OCI-LY3 (cell line): Measurements from ENCODE around the gene ZFAND3.

Experiments
- H2AFZ ChIP-seq: fragments of 200-600, 300-600 bp; shearing (Covaris generic); 2 replicates; pipeline ENCODE4 v1.6.0; 2014; ENCODE audit warnings: antibody characterized with exemption, low read depth, low read length
- H3K27ac ChIP-seq: fragments of 200-600, 300-600 bp; sonication (generic); 2 replicates; pipeline ENCODE4 v1.5.1; 2014; ENCODE audit warnings: mild to moderate bottlenecking, low read length, moderate library complexity, mixed read lengths
- H3K27me3 ChIP-seq: fragments of 200-600, 300-600 bp; sonication (generic); 2 replicates; pipeline ENCODE4 v1.6.1; 2014; ENCODE audit warnings: low read depth, low read length, mixed read lengths
- H3K36me3 ChIP-seq: fragments of 200-600, 300-600 bp; sonication (generic); replicated peaks from 2 replicates; pipeline ENCODE3; 2014; ENCODE audit warnings: low read depth, low read length, mixed read lengths
- H3K4me1 ChIP-seq: fragments of 300-600, 200-600 bp; sonication (generic); 2 replicates; pipeline ENCODE4 v1.6.1; 2014; ENCODE audit warnings: low read length, mixed read lengths
- H3K4me2 ChIP-seq: fragments of 200-600, 300-600 bp; sonication (generic); 2 replicates; pipeline ENCODE4 v1.6.1; 2014; ENCODE audit warnings: low read length, mixed read lengths
- H3K4me3 ChIP-seq: fragments of 300-600, 200-600 bp; sonication (generic); 2 replicates; pipeline ENCODE4 v1.5.1; 2014; ENCODE audit warnings: antibody characterized with exemption, mild to moderate bottlenecking, low read length, moderate library complexity
- H3K79me2 ChIP-seq: fragments of 300-600, 200-600 bp; shearing (Covaris generic); 2 replicates; pipeline ENCODE4 v1.6.1; 2014; ENCODE audit warnings: mild to moderate bottlenecking, low read length, mixed read lengths
- H3K9ac ChIP-seq: fragments of 300-600, 200-600 bp; shearing (Covaris generic); 2 replicates; pipeline ENCODE4 v1.6.0; 2014; ENCODE audit warnings: mild to moderate bottlenecking, low read length, moderate library complexity
- H3K9me3 ChIP-seq: fragments of 200-600, 300-600 bp; shearing (Covaris generic); 2 replicates; pipeline ENCODE4 v1.6.1; 2014; ENCODE audit warnings: low read length, mixed read lengths; ENCODE audit not compliant: insufficient read depth
- H4K20me1 ChIP-seq: fragments of 200-600, 300-600 bp; sonication (generic); 2 replicates; pipeline ENCODE4 v1.6.1; 2016; ENCODE audit warnings: low read length, mixed read lengths; ENCODE audit not compliant: insufficient read depth
- EZH2phosphoT487 ChIP-seq: fragments of 200-600 bp; shearing (Covaris generic); IDR thresholded peaks from 2 replicates; pipeline ENCODE4 v1.6.1; 2018; ENCODE audit warnings: antibody characterized with exemption, mixed run types, low read depth
- TF ChIP-seq, protein P1 (sequence below): fragments of 200-600, 300-600 bp; sonication (generic); IDR thresholded peaks from 2 replicates; pipeline ENCODE4 v1.5.1; 2014; ENCODE audit warnings: antibody characterized with exemption, low read length, low read depth

ZFAND3 gene

DNA sequence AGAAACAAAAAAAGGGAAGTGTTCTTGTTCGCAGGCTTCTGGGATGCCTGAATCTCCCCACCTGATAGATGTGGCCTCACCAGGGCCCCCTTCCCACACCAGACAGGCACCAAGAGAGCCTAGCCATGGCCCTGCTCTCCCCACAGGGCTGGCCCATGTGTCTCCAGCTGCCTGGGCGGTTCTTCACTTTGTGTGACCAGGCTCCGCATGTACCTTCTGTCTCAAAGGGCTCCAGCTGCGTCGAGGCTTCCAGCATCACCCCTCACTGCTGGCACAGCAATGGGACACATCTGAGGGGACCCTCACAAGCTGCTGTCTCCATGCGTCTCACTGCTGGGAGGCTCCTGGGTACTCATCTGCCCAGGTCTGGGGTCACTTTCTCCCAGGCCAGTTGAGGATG is 362.9 kb downstream of the ZFAND3 start:
- no peak overlapping the region for H3K9ac ChIP-seq
- no peaks in the 10 kb centered on the region for H3K27me3 ChIP-seq
- H2AFZ ChIP-seq = no peak overlapping the region
- no peaks in the 10 kb centered on the region for H3K36me3 ChIP-seq
- H3K27ac ChIP-seq = no peak overlapping the region
- H3K4me2 ChIP-seq = 0 out of 2 replicates have a peak overlapping the region, but pooled peaks have one; percentile 8
- no peak overlapping the region for H3K4me3 ChIP-seq
- H3K4me1 ChIP-seq = peaks cover 24% of the 10 kb centered on the region
- TF ChIP-seq, protein P1, sequence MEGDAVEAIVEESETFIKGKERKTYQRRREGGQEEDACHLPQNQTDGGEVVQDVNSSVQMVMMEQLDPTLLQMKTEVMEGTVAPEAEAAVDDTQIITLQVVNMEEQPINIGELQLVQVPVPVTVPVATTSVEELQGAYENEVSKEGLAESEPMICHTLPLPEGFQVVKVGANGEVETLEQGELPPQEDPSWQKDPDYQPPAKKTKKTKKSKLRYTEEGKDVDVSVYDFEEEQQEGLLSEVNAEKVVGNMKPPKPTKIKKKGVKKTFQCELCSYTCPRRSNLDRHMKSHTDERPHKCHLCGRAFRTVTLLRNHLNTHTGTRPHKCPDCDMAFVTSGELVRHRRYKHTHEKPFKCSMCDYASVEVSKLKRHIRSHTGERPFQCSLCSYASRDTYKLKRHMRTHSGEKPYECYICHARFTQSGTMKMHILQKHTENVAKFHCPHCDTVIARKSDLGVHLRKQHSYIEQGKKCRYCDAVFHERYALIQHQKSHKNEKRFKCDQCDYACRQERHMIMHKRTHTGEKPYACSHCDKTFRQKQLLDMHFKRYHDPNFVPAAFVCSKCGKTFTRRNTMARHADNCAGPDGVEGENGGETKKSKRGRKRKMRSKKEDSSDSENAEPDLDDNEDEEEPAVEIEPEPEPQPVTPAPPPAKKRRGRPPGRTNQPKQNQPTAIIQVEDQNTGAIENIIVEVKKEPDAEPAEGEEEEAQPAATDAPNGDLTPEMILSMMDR = no peak
- no peak for TF ChIP-seq EZH2phosphoT487
- no peaks in the 10 kb centered on the region for H3K79me2 ChIP-seq
- H3K9me3 ChIP-seq = no peaks in the 10 kb centered on the region
- H4K20me1 ChIP-seq = no peaks in the 10 kb centered on the region

DNA sequence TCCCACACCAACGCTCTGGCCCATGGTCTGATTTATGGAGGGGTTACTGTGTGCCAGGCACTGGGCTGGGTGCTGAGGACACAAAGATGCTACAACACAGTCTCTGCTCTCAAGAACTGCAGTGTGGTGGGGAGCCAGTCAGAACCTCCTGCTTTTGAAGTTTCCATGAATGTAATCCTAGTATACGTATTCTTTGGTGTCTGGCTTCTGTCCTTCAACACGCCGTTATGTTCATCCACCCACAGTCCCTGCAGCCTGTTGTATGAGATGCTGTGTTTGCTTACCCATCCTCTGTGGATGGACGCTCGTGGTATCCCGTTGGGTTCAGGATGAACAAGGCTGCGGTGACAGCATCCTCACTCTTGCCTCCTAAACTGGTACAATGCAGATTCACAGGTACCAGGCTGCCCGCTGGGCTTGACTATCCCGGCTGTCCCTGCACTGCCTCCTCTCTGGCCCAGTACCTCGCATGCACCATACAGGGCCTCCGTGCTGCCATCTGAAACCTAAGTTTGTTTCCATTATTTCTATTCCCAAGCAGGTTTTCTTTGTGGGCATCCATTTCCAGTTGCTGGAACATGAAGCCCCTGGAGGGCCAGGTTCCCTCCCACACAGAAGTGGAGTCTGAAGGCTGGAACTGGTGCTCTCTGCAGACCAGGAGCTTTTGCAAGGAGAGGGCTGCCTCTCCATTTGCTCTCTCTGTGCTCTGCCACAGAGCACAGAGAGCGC is 364.5 kb downstream of the ZFAND3 start:
- Histone ChIP-seq H3K79me2 (no peaks in the 10 kb centered on the region), H4K20me1 (no peaks in the 10 kb centered on the region), H3K9me3 (no peaks in the 10 kb centered on the region), H3K36me3 (no peaks in the 10 kb centered on the region), H3K9ac (no peak overlapping the region), H3K4me1 (peaks cover 24% of the 10 kb centered on the region), H3K4me2 (no peak overlapping the region), H3K27me3 (no peaks in the 10 kb centered on the region), H3K27ac (no peak overlapping the region), H2AFZ (no peak overlapping the region), H3K4me3 (no peak overlapping the region)
- TF ChIP-seq EZH2phosphoT487 = no peak
- TF ChIP-seq, protein P1 = no peak

DNA sequence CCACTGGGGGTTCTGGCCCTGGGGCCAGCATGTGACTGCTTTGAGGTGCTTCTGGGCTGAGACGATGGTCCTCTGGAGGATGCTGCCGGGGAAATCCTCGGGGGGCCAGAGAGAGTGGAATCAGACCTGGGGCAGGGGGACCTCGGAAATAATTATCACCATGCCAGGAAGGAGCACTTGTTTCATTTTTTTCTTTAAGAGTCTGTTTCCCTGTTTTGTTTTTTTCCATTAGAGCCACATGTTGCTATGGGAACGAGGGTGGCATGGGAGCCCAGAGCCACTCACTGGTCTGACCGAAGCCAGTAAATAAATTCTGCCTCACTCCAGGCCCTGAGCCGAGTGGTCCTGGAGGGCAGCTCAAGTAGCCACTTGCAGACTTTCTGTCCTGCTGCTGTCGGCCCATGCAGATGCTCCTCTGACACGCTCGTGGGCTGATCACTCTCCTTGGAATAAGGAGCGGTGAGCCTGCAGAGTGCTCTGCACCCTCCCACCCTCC is 365.1 kb downstream of the ZFAND3 start:
- Histone ChIP-seq H3K9ac (no peak overlapping the region), H3K36me3 (no peaks in the 10 kb centered on the region), H3K4me3 (no peak overlapping the region), H4K20me1 (no peaks in the 10 kb centered on the region), H3K27ac (no peak overlapping the region), H3K79me2 (no peaks in the 10 kb centered on the region), H2AFZ (no peak overlapping the region), H3K4me2 (no peak overlapping the region), H3K9me3 (no peaks in the 10 kb centered on the region), H3K27me3 (no peaks in the 10 kb centered on the region), H3K4me1 (peaks cover 24% of the 10 kb centered on the region)
- TF ChIP-seq, protein P1 = no peak
- TF ChIP-seq EZH2phosphoT487 = no peak

DNA sequence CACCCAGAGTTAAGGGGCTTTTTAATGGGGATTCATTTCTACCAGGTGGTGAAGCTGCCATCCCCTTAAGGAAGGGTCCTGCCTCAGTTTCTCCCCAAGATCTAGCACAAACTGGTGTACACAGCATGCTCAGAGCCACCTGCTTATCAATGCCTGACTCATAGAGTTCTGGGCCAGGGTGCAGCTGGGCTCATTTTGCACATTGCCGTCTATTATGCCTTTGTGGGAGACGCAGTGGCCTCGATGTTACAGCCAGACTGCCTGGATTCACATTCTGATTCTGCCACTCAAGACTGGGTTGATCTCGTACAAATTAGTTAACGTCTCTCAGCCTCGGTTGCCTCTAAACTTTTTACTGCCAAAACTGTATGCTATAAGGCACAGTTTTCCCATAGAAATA is 365.7 kb downstream of the ZFAND3 start:
- peaks cover 20% of the 10 kb centered on the region for H3K4me1 ChIP-seq
- no peak overlapping the region for H3K9ac ChIP-seq
- H3K27me3 ChIP-seq = no peaks in the 10 kb centered on the region
- H3K4me3 ChIP-seq = no peak overlapping the region
- no peaks in the 10 kb centered on the region for H4K20me1 ChIP-seq
- no peak overlapping the region for H3K27ac ChIP-seq
- TF ChIP-seq, protein P1 = no peak
- TF ChIP-seq EZH2phosphoT487 = no peak
- H3K79me2 ChIP-seq = no peaks in the 10 kb centered on the region
- no peaks in the 10 kb centered on the region for H3K9me3 ChIP-seq
- H3K36me3 ChIP-seq = no peaks in the 10 kb centered on the region
- no peak overlapping the region for H2AFZ ChIP-seq
- no peak overlapping the region for H3K4me2 ChIP-seq
